Retina (tissue), 1 donor: ENCODE measurements around the gene SARS2.
A peak's percentile ranks its signal among the peaks of the same experiment; 100 is the strongest.

Source experiments
- DNase-seq: peaks from one replicate; pipeline ENCODE4 v3.0.0-alpha.2; 2016

Gene SARS2

DNA sequence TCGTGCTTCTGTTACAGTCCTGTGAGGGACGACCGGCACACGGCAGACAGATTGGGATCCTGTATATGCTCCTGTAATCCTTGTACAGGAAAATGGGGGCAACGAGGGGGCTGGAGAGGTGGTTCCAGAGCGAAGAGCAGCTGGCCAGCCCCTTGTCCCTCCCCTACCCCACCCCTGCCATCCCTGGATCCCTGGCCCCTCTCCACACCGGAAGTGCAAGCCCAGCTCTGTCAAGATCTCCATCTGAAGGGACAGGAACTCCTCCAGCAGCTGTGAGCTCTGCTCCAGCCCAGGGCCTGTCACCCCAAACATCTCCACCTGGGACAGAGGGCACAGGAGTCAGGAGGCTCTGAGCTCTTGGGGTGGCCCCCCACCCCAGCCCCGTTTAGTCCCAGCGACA lies 13.0 kb downstream of the SARS2 start:
- DNase-seq: no peak

DNA sequence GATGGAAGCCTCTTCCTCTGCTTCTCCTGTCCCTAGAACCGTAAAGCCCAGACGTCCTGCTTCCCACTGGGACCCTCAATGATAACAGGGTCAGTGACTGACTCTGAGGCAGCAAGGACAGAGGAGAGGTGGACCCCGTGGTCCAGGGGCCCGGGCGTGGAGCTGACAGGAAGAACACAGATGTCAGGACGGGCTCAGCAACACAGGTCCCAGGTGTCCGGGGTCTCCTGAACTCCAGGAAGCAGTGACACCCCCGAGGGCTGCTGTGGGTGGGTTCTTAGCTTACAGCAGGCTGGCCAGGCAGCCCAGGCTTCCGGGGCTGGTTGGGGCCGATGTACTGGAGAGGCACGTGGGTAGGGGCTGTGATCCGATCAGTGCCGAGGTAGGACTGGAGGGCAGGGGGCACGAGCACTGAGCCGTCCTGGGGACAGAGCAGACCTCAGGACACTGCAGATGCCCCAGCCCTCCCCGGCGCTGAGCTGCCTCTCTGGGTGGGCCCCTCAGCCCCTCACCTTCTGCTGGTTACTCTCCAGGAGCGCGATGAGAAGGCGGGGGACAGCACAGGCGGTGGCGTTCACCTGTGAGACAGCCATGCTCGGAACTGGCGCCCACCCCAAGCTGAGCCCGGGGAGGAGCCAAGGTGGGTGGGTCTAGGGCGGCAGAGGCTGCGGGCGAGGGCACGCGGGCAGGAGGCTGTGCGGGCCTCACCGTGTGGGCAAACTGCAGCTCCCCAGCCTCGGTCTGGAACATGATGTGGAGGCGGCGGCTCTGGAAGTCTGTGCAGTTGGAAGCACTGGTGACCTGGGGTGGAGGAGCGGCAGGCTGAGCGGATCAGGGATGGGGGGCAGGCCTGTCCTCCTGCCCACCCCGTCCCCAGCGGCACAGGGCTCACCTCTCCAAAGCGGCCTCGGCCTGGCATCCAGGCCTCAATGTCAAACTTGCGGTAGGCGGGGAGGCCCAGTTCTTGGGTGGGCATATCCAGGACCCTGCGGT lies 14.9 kb downstream of the SARS2 start:
- DNase-seq: no peak

GRCh38 chr19:38913958-38914357 lies 16.6 kb downstream of the SARS2 start:
- DNase-seq: no peak

GRCh38 chr19:38912600-38913514 lies 17.7 kb downstream of the SARS2 start:
- no peak for DNase-seq

DNA sequence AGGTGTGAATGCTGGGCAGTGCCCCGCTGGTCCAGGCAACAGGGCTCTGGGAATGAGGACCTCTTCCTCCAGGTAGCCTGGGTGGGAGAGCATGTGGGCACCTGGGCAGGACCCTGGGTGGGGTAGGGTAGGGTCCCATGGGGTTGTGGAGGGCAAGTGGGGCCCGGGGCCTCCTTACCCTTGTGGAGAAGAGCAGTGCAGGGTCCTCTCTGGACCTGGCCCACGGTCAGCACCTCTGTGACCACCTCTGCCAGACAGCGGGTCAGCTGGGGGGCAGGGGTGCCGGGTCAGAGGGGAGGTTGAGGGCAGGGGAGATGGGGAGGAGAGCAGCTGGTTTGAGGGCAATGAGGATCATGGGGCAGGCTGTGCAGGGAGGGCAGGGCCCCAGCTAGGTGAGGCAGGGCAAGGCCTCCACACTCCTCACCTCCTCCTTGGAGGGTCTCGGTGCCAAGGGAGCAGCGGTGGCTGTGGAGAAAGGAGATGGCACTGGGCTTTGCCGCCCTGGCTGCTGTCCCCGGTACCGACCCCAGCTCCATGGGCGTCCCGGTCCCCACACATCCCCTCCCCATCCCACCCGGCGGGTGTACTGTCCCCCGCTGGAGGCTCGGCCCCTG lies 19.1 kb downstream of the SARS2 start:
- no peak for DNase-seq

- DNase-seq: no peak
Observed at GRCh38 chr19:38910488-38910887, 20.1 kb downstream of the SARS2 start.

DNA sequence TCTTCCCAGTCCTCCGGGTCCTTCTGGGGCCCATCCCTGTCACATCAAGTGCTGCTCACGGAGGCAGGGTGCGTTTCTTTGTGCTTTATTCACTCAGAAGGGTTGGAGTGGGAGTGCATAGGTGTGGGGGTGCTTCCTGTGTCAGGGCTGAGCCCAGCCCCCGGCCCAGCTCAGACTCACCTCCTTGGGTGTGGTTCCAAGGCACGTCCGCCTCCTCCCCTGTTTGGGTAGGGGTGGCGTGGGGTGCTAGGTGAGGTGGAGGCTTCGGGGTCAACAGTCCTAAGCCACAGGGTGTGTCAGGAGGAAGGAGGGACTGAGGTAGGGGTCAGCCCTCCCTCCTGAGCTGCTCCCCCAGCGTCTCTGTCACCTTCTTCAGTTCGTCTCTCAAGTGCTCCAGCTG lies 21.7 kb downstream of the SARS2 start:
- no peak for DNase-seq

DNA sequence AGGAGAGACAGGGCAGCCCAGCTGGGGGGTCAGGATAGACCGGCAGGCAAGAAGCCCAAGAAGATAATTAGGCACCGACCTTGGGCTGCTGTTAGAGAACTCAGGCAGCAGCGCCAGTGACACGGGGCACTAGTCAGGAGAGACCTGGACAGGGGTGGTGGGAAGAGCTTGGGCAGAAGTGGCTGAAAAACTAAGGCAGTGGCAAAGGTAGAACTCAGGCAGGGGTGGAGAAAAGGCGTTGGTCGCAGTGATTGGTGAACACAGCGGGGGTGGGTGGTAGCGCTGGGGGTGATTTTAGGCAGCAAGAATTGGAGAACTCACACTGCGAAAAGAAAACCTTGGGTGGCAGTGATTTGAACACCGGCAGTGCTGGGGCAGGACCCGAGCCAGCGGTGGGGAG lies 22.9 kb downstream of the SARS2 start:
- no peak for DNase-seq

- no peak for DNase-seq
Observed at GRCh38 chr19:38907227-38907626, 23.3 kb downstream of the SARS2 start.

- DNase-seq: no peak
Observed at GRCh38 chr19:38905620-38906019, 24.9 kb downstream of the SARS2 start.

DNA sequence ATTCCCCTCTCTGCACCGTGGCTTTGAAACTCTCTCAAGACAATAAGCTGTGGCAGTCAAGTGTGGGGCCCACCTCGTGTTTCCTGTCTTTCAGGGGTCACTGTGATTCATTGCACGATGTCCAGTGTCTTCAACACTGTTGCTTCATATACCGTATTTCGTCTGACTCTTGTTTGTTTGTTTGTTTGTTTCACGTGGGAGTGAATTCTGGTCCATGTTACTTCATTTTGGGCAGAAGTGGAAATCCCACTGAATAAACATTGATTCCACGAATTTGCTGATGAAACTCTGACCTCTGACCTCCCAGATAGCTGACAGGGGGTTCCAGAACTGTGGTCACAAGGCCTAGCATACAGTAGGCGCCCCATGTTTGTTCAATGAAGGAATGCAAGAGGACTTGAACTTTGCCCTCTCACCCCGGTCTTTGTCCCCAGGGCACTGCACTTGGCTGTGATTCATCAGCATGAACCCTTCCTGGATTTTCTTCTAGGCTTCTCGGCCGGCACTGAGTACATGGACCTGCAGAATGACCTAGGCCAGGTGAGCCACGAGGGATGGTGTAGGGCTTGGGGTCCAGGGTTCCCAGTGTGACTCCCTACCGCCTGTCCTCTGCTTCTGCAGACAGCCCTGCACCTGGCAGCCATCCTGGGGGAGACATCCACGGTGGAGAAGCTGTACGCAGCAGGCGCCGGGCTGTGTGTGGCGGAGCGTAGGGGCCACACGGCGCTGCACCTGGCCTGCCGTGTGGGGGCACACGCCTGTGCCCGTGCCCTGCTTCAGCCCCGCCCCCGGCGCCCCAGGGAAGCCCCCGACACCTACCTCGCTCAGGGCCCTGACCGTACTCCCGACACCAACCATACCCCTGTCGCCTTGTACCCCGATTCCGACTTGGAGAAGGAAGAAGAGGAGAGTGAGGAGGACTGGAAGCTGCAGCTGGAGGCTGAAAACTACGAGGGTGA lies 25.7 kb downstream of the SARS2 start:
- no peak for DNase-seq

GRCh38 chr19:38901683-38902082 lies 28.9 kb downstream of the SARS2 start:
- no peak for DNase-seq

DNA sequence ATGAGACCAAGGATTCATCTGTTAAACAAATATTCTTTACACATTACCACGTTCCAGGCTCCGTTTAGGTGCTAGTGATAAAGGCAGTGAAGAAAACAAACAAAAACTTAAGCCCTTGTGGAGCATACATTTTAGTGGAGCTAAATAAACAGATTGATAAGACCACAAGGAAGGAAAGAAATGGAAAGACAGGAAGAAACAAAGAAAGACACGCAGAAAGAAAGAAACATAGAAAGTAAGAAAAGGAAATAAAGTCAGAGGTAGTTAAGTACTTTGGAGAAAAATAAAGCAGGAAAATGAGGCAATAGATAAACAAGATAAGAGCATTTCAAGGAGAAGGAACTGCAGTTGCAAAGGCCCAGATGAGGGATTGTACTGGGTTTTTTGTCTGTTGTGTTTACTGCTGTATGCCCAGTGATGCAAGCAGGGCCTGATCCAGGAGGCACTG lies 29.8 kb downstream of the SARS2 start:
- no peak for DNase-seq

GRCh38 chr19:38900202-38900629 lies 30.3 kb downstream of the SARS2 start:
- DNase-seq: no peak

GRCh38 chr19:38899447-38900201 lies 30.9 kb downstream of the SARS2 start, which contains the start of the genes NFKBIB and SIRT2:
NFKBIB (plus strand) TSS chr19:38899969; CDS start chr19:38900033, 64 bp downstream.
SIRT2 (minus strand) TSS chr19:38899618; CDS start chr19:38899521, 97 bp downstream.
- peak; percentile 98 for DNase-seq

DNA sequence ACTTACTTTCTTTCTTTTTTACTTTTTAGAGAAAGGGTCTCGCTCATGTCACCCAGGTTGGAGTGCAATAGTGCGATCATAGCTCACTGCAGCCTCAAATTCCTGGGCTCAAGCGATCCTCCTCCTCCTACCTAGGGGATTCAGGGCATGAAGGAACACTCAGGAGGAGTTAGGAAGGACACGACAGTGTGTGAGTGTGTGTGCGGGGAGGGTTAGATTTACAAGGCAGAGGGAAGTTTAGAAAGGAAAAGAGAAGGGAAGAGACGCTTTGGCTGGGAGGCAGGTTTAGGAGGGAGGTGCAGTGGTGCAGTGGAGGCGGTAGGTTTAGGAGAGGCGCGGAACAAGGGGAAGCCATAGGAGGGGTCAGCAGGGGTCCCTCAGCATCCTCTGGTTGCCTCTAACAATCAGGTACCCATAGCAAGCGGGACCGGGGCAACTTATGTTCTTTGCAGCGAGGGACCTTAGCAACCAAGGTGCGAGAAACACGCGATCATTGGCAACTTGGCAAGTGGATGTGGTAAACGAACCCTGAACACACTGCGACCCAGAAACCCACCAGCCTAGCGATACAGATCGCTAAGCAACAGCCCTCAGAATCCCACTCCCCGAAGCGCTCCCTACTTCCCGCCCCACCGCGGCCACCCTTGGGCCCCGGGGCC lies 31.6 kb downstream of the SARS2 start:
- peak; percentile 20 for DNase-seq

GRCh38 chr19:38894968-38895367 lies 35.6 kb downstream of the SARS2 start:
- DNase-seq: no peak

- DNase-seq: no peak
Observed at GRCh38 chr19:38893341-38893771, 37.2 kb downstream of the SARS2 start.

DNA sequence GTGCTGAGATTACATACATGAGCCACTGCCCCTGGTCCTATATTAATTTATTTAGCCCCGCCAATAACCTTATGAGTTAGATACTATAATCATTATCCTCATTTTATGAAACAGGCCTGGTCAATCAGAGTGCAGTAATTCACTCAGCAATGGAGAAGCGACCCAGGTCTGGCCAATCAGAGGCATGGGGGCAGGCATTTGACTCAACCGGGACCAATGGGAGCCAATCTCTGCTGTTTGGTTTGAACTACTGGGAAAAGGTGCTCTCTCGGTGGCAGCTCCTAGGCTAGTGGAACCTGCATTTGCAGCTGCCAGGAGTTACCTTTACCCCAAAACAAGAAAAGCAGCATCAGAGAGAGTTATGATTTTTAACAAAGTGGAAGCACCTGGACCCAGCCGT lies 37.7 kb downstream of the SARS2 start:
- DNase-seq: no peak

DNA sequence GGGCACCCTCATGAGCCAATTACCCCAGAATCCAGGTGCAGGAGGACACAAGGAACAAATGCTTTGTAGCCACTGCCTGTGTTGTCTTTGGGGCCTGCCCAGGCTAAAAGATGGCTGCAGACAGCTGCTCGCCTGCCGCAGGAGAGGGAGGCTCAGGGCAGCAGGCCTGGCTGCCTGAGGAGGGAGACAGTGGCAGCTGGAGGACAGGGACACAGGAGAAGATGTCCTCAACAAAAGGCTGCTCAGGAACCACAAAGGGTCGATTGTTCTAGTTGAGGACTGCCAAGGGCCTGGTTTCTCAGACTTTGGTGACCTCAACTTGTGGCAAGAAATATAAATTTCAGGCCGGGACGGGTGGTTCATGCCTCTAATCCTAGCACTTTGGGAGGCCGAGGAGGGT lies 38.8 kb downstream of the SARS2 start:
- DNase-seq: no peak
